GM12801 (cell line): ENCODE measurements around the gene CTSC.

ENCODE experiments used
- CTCF ChIP-seq: IDR thresholded peaks from one replicate; pipeline ENCODE4 v1.5.1; 2011; ENCODE audit warnings: control low read depth; ENCODE audit not compliant: insufficient read length; ENCODE audit errors: extremely low read depth

The CTSC gene

GRCh38 chr11:88327061-88327460, 10.5 kb downstream of the CTSC start:
- TF ChIP-seq CTCF = no peak

- TF ChIP-seq CTCF = no peak
Measured at GRCh38 chr11:88326099-88326498, 11.4 kb downstream of the CTSC start.

DNA sequence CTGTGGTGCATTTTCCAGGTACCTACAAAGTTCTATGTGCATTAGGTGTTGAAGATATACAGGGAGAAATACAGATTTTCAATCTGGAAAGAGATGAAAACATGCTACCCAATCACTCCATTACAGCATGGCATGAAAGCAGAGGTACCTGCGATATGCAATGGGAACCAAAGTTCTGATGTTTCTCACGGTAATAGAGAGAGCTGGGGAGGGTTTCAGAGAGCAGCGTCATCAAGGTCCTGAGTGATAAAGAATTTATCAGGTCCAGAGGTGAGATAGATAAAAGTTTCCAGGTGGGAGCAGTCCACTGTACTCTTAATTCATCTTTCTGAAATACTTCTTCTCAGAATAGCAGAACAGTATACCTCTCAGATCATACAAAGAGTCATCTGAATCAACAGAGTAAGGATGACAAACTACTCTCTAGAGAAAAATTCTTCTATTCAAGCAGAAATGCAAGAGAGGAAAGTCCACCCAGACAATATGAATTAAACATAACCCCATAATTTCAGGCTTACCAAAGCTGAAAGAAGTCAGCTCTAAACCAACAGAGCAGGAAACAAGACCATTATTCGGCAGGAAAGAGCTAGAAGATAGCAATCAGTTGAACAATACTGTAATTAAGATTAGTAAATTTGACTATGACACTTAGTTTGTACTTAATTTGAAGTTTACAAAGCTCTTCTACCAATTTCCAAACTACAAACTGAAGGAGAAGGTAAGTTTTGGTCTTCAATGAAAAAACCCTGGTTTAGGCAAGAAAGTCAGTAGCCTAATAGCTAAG, 12.8 kb downstream of the CTSC start:
- TF ChIP-seq CTCF = no peak

DNA sequence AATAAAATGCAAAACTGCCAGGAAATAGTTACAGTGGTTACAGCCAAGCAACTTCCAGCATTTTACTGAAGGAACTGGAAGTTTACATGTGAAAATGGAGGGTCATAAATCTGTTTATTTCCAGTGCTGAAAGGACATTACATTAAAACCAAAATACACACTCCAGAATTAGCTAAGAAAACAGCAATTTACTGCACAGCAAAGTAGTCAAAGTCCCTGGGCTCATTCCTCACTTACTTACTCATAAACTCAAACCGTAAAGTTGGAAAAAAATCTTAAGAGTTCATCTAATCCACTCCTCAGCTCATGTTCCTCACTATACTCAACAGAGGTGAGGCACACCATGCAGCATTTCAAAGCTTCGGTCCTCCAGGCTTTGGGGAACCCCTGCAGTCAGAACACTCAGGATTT, 17.4 kb downstream of the CTSC start:
- no peak for TF ChIP-seq CTCF

DNA sequence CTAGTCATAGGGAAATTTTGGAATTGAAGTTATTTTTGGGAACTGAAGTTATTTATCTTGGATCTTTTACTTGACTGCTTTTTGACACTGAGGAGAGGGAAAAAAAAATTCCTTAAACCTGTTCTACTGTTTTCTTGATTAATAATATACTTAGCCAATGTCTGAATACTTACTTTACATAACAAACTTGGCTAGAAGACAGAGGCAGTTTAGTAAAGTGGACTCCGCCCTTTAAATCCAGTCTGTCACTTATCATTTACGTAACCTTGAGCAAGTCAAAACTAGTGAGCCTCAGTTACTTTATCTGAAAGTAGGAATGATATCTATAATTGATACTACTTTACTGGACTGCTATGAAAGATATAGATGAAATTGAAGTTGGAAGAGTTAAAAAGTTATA, 19.5 kb downstream of the CTSC start:
- TF ChIP-seq CTCF = no peak

GRCh38 chr11:88317536-88317935, 20.0 kb downstream of the CTSC start:
- no peak for TF ChIP-seq CTCF

GRCh38 chr11:88315981-88316441, 21.5 kb downstream of the CTSC start:
- TF ChIP-seq CTCF = no peak
